Activated B cell treated with CpG ODN at 0.5 μM for 24 hours (primary cell): ENCODE measurements around the gene CCDC3. TPM values are rescaled to one million over a fixed set of nuclear protein-coding genes. Genes with fewer than 3 reads are reported as not detected.

Experiments
- ATAC-seq: fragments of 200-7000 bp; cut with Tn5 transposase; one replicate; pipeline ENCODE4 v1.10.0; 2021; ENCODE audit warnings: low read depth, mild to moderate bottlenecking, moderate library complexity
- CTCF ChIA-PET: fragments of 350-600 bp; sonication (Branson Sonifier 250); formaldehyde crosslinking; loops from one replicate; lab custom pipeline; 2021; ENCODE audit warnings: antibody characterized with exemption; lab: Charles Lee
- POLR2A ChIA-PET: fragments of 350-600 bp; sonication (Branson Sonifier 250); formaldehyde crosslinking; loops from one replicate; lab custom pipeline; 2021; ENCODE audit warnings: antibody characterized with exemption; lab: Charles Lee
- DNase-seq: peaks from one replicate; pipeline ENCODE4 v3.0.0; 2022
- H3K27ac Mint-ChIP-seq: one replicate; pipeline ENCODE4 v1.8.0; 2020; ENCODE audit warnings: mixed read lengths
- H3K27me3 Mint-ChIP-seq: one replicate; pipeline ENCODE4 v1.8.0; 2021; ENCODE audit warnings: mixed read lengths
- H3K36me3 Mint-ChIP-seq: one replicate; pipeline ENCODE4 v1.8.0; 2021; ENCODE audit warnings: low read depth, mixed read lengths
- H3K4me1 Mint-ChIP-seq: one replicate; pipeline ENCODE4 v1.8.0; 2021; ENCODE audit warnings: mixed read lengths
- H3K4me3 Mint-ChIP-seq: one replicate; pipeline ENCODE4 v1.8.0; 2020; ENCODE audit warnings: mild to moderate bottlenecking, mixed read lengths
- H3K9me3 Mint-ChIP-seq: one replicate; pipeline ENCODE4 v1.8.0; 2020; ENCODE audit warnings: mixed read lengths
- CTCF ChIP-seq: fragments of 200-600 bp; IDR thresholded peaks from one replicate; pipeline ENCODE4 v1.8.0; 2022; ENCODE audit warnings: antibody characterized with exemption, mild to moderate bottlenecking
- intact Hi-C: fragments of 100-400 bp; cut with micrococcal nuclease; formaldehyde crosslinking; loops from one replicate; pipeline ENCODE4 v1.15.1; 2024
- total RNA-seq: library from RNA; stranded (reverse); gene quantifications from 2 replicates; pipeline ENCODE4 v1.2.3, GENCODE V29; 2022

CCDC3 gene
- total RNA-seq, 1 donor from 2014 or later, result 0.07 TPM

DNA sequence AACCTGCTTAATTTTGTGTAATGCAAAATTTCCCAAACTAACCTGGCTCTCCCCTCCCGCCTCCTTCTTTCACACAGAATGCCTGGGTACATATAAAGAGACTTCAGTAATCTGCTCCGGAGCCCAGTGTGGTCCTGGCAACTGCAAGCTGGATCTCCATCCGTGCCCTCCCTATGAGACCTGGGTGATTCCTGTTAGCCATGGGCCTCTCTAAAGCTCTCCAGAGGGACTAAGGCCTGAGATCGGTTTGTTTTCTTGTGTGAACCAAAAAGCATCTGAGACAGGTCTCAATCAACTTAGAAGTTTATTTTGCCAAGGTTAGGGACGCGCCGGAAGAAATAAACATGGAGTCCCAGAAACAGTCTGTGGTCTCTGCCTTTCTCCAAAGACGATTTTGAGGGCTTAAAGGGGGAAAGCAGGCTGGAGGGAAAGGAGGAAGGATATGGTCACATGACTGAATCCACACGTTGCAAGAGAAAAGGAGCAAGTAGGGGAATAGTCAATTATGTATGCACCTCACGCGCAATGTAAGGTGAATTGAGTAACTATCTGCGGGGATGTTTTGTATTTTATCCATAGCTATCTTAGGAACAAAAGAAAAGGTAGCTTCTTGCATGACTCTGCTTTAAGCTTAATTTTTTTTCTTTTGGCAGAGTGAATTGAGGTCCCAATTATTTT lies 46.2 kb upstream of the CCDC3 start:
- H3K36me3 Mint-ChIP-seq, result no peaks in the 10 kb centered on the region
- no peak overlapping the region for H3K27ac Mint-ChIP-seq
- ChIA-PET POLR2A (no interaction called here), CTCF (no interaction called here)
- TF ChIP-seq CTCF, result no peak
- no peak overlapping the region for H3K4me3 Mint-ChIP-seq
- H3K9me3 Mint-ChIP-seq, result peaks cover 5% of the 10 kb centered on the region
- H3K4me1 Mint-ChIP-seq, result no peaks in the 10 kb centered on the region
- peaks cover 8% of the 10 kb centered on the region for H3K27me3 Mint-ChIP-seq
- intact Hi-C loops, result no loop called here
- no peak for ATAC-seq
- no peak for DNase-seq

DNA sequence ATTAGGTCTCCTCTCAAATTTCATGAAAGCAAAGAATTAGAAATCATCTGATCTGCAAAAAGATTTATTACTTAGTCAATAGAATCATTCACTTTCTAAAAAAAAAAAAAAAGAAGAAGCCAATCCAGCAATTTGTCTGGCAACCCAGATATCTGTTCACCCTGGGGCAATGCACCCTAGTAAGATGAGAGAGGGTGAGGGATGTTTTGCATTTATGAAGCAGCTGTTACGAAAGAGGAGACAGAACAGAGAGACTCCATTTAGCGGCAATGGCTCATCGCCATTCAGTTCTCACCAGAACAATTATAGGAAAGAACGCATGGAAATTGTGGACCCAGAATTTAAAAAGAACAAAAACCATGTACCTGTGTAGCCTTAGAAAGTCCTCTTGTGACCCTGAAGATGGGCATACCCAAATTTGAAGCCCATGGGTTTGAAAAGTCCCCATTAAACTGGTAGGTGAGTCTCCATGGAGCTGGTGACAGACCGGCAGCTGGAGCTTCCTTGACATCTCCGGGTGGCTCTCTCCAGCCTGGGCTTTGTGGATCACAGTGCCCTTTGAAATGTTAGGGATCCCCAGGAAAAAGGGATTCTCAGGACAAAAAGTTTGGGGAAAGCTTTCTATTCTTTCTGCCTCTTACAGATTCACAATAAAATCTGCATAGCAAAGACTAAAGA lies 45.5 kb upstream of the CCDC3 start:
- Mint-ChIP-seq H3K4me3 (no peak overlapping the region), H3K36me3 (no peaks in the 10 kb centered on the region), H3K27me3 (peaks cover 8% of the 10 kb centered on the region), H3K27ac (no peak overlapping the region), H3K9me3 (peaks cover 5% of the 10 kb centered on the region), H3K4me1 (no peaks in the 10 kb centered on the region)
- intact Hi-C loops, result no loop called here
- ChIA-PET POLR2A (no interaction called here), CTCF (no interaction called here)
- ATAC-seq, result no peak
- DNase-seq, result no peak
- no peak for TF ChIP-seq CTCF

GRCh38 chr10:13043520-13043919 lies 42.0 kb upstream of the CCDC3 start:
- Mint-ChIP-seq H3K9me3 (peaks cover 5% of the 10 kb centered on the region), H3K4me1 (no peaks in the 10 kb centered on the region), H3K27ac (no peak overlapping the region), H3K36me3 (no peaks in the 10 kb centered on the region), H3K4me3 (no peak overlapping the region), H3K27me3 (peaks cover 5% of the 10 kb centered on the region)
- ATAC-seq (no peak), DNase-seq (no peak)
- no peak for TF ChIP-seq CTCF
- ChIA-PET POLR2A (no interaction called here), CTCF (no interaction called here)
- intact Hi-C loops, result no loop called here

GRCh38 chr10:13039761-13040160 lies 38.2 kb upstream of the CCDC3 start:
- CTCF ChIA-PET, result no interaction called here
- DNase-seq, result no peak
- H3K36me3 Mint-ChIP-seq, result no peaks in the 10 kb centered on the region
- no peak for ATAC-seq
- POLR2A ChIA-PET, result no interaction called here
- no peaks in the 10 kb centered on the region for H3K4me1 Mint-ChIP-seq
- no peak overlapping the region for H3K27ac Mint-ChIP-seq
- no peak for TF ChIP-seq CTCF
- H3K4me3 Mint-ChIP-seq, result no peak overlapping the region
- peaks cover 11% of the 10 kb centered on the region for H3K27me3 Mint-ChIP-seq
- H3K9me3 Mint-ChIP-seq, result peaks cover 6% of the 10 kb centered on the region
- intact Hi-C loops, result no loop called here

DNA sequence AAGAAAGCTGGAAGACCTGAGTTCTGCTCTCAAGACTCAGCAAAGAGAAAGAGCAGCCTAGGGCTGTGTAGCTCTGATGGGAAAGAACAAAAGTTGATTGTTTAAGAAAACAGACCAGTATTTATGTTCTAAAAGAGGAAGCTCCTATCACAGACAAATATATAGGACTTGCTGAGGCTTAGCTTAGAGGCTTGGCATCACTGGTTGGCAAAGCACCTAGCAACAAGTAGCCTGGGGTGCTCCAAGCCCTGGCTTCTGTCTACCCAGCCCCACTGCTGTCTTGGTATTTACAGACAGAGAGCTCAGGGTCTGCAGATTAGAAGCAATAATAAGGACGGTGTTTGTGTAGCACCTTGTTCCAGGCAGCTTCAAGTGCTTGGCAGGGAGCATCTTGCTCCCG lies 36.9 kb upstream of the CCDC3 start:
- Mint-ChIP-seq H3K4me3 (no peak overlapping the region), H3K4me1 (no peaks in the 10 kb centered on the region), H3K9me3 (peaks cover 4% of the 10 kb centered on the region), H3K27ac (no peak overlapping the region), H3K27me3 (peaks cover 6% of the 10 kb centered on the region), H3K36me3 (no peaks in the 10 kb centered on the region)
- TF ChIP-seq CTCF, result no peak
- ChIA-PET POLR2A (no interaction called here), CTCF (no interaction called here)
- no peak for ATAC-seq
- DNase-seq, result no peak
- intact Hi-C loops, result no loop called here
